GM23248 (cell line): ENCODE data around the gene CRACDL. TPM values are rescaled to one million over a fixed set of nuclear protein-coding genes. Genes with fewer than 3 reads are reported as not detected.

Experiments
- DNase-seq: peaks from one replicate; pipeline ENCODE4 v3.0.0-alpha.2; 2015
- H2AFZ ChIP-seq: fragments of 200-600 bp; sonication (generic); 2 replicates; pipeline ENCODE4 v1.6.1; 2016; ENCODE audit warnings: antibody characterized with exemption
- H3F3A ChIP-seq: fragments of 200-600 bp; sonication (generic); 2 replicates; pipeline ENCODE4 v1.6.1; 2016; ENCODE audit warnings: mild to moderate bottlenecking, antibody characterized with exemption, mixed run types; ENCODE audit not compliant: insufficient read depth
- H3K27ac ChIP-seq: fragments of 200-600 bp; sonication (generic); 2 replicates; pipeline ENCODE4 v1.5.1; 2016; ENCODE audit warnings: mild to moderate bottlenecking
- H3K27me3 ChIP-seq: fragments of 200-600 bp; sonication (generic); replicated peaks from 2 replicates; pipeline ENCODE4 v1.6.1; 2016; ENCODE audit warnings: mild to moderate bottlenecking; ENCODE audit not compliant: insufficient read depth
- H3K36me3 ChIP-seq: fragments of 200-600 bp; sonication (generic); 2 replicates; pipeline ENCODE4 v1.6.1; 2016; ENCODE audit warnings: low read depth, mild to moderate bottlenecking
- H3K4me1 ChIP-seq: fragments of 200-600 bp; sonication (generic); 2 replicates; pipeline ENCODE4 v1.6.1; 2016; ENCODE audit warnings: mild to moderate bottlenecking; ENCODE audit not compliant: insufficient read depth
- H3K4me2 ChIP-seq: fragments of 200-600 bp; sonication (generic); one replicate; pipeline ENCODE4 v1.6.1; 2016; ENCODE audit warnings: mild to moderate bottlenecking; ENCODE audit not compliant: unreplicated experiment
- H3K4me3 ChIP-seq: fragments of 200-600 bp; sonication (generic); 2 replicates; pipeline ENCODE4 v1.5.1; 2016; ENCODE audit warnings: mild to moderate bottlenecking
- H3K79me2 ChIP-seq: fragments of 200-600 bp; sonication (generic); 2 replicates; pipeline ENCODE4 v1.6.1; 2016; ENCODE audit warnings: mild to moderate bottlenecking; ENCODE audit not compliant: insufficient read depth
- H3K9ac ChIP-seq: fragments of 200-600 bp; sonication (generic); 2 replicates; pipeline ENCODE4 v1.6.1; 2016; ENCODE audit warnings: mild to moderate bottlenecking
- H3K9me2 ChIP-seq: fragments of 200-600 bp; sonication (generic); 2 replicates; pipeline ENCODE4 v1.6.1; 2016; ENCODE audit warnings: mixed run types, mild to moderate bottlenecking, moderate library complexity; ENCODE audit not compliant: insufficient read depth
- H3K9me3 ChIP-seq: fragments of 200-600 bp; sonication (generic); one replicate; pipeline ENCODE4 v1.6.1; 2017; ENCODE audit warnings: low read depth
- H4K20me1 ChIP-seq: fragments of 200-600 bp; sonication (generic); 2 replicates; pipeline ENCODE4 v1.6.0; 2016; ENCODE audit not compliant: insufficient read depth
- EZH2 ChIP-seq: fragments of 200-600 bp; sonication (generic); IDR thresholded peaks from 2 replicates; pipeline ENCODE4 v1.6.1; 2018; ENCODE audit warnings: antibody characterized with exemption, mild to moderate bottlenecking; ENCODE audit not compliant: insufficient read depth, poor library complexity, severe bottlenecking
- EZH2phosphoT487 ChIP-seq: fragments of 200-600 bp; sonication (generic); IDR thresholded peaks from 2 replicates; pipeline ENCODE4 v1.6.1; 2018; ENCODE audit warnings: antibody characterized with exemption, moderate library complexity, mild to moderate bottlenecking, low read depth; ENCODE audit not compliant: insufficient read depth
- WGBS, 2 experiments: methylation state at CpG; one replicate each; pipeline ENCODE4 v1.1.6; 2015 to 2017; ENCODE audit warnings: low lambda C conversion rate in 2 of 2, low coverage in 1 of 2; ENCODE audit errors: missing lambda C conversion rate in 2 of 2; 5-methylcytosine and 5-hydroxymethylcytosine counted together
- in situ Hi-C: fragments of 300-500 bp; cut with MboI; formaldehyde crosslinking; loops from 2 replicates; pipeline ENCODE4 v1.15.0; 2020
- polyA plus RNA-seq: library from polyadenylated mRNA; unstranded; fragments of >200 nt; fragmentation: Nextera tagmentation; extraction: Ambion mirVana; gene quantifications from 2 replicates; pipeline ENCODE4 v1.2.1, GENCODE V29; 2016
- total RNA-seq: library from RNA; depleted of rRNA; stranded (reverse); fragments of >200 nt; shearing (Covaris generic); gene quantifications from 2 replicates; pipeline ENCODE4 v1.2.3, GENCODE V29; 2014

Gene CRACDL
- total and polyA plus RNA-seq, 2 experiments from 2014 or later: not detected

DNA sequence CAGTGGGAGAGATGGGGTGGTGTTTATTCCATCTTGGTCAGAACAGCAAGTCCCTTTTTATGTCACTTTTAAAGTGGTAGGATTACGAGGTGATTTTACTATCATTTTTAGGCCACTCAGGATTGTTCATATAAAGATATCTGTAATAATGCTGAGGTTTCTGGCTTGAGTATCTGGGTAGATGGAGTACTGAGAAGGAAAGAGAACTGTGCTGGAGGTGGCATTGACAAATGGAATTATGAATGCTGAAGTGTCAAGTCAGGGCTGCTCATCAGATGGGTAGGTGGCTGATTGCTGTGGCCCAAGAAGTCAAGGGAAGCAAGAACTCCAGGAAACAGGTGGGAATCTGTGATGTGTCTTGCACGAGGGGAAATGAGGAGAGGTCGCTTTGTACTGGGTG is 119.7 kb downstream of the CRACDL start:
- in situ Hi-C loops: no loop called here
- Histone ChIP-seq H3K79me2 (no peaks in the 10 kb centered on the region), H3K9me2 (no peaks in the 10 kb centered on the region), H3F3A (no peaks in the 10 kb centered on the region), H3K27ac (no peak overlapping the region), H2AFZ (no peak overlapping the region), H3K36me3 (no peaks in the 10 kb centered on the region), H3K4me2 (no peak overlapping the region), H4K20me1 (no peaks in the 10 kb centered on the region), H3K4me3 (no peak overlapping the region), H3K4me1 (no peaks in the 10 kb centered on the region), H3K9ac (no peak overlapping the region), H3K27me3 (peaks cover 19% of the 10 kb centered on the region), H3K9me3 (no peaks in the 10 kb centered on the region)
- TF ChIP-seq EZH2phosphoT487 (no peak), EZH2 (no peak)
- no peak for DNase-seq
- whole genome bisulfite sequencing, 2 experiments: 28 to 29% methylated on average over 3 of the region's 3 CpGs

DNA sequence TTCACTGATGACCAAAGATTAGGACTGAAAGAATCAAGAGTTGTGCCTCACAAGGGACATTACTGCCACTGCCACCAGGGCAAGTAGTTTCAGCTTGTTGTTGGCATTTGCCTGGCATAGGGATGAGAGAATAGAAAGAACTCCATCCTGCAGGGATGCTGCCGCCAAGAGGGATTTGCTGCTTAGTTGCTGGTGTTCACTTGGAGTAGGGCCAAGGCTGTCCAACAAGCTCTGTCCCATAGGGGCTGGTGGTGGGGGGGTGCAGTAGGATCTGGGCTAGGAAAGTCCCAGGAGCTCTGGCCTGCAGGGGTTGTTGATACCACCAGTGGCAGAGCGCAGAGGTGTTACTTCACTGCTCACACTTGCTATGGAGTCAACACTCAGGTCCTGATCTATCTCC is 120.2 kb downstream of the CRACDL start:
- Histone ChIP-seq H3K4me2 (no peak overlapping the region), H3K36me3 (no peaks in the 10 kb centered on the region), H4K20me1 (no peaks in the 10 kb centered on the region), H3K79me2 (no peaks in the 10 kb centered on the region), H3K27ac (no peak overlapping the region), H3K27me3 (peaks cover 19% of the 10 kb centered on the region), H3K4me1 (no peaks in the 10 kb centered on the region), H3K9me3 (no peaks in the 10 kb centered on the region), H3K9me2 (no peaks in the 10 kb centered on the region), H3K9ac (no peak overlapping the region), H3F3A (no peaks in the 10 kb centered on the region), H2AFZ (no peak overlapping the region), H3K4me3 (no peak overlapping the region)
- 84% methylated on average over 2 of the region's 2 CpGs for WGBS, 2 experiments
- no peak for DNase-seq
- in situ Hi-C loops: no loop called here
- TF ChIP-seq EZH2phosphoT487: no peak
- TF ChIP-seq EZH2: no peak

DNA sequence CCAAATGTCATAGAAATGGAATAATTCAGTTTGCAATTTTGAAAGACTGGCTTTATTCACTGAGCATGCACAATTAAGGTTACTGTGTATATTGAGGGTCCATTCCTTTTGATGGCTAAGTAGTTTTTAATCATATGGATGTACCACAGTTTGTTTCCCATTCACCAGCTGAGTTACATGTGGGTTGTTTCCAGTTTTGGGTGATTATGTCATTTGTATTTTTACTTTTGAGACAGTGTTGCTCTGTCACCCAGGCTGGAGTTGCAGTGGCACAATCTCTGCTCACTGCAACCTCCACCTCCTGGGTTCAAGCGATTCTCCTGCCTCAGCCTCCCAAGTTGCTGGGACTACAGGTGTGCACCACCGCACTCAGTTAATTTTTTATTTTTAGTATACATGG is 124.3 kb downstream of the CRACDL start:
- in situ Hi-C loops: no loop called here
- 82 to 89% methylated on average over 2 of the region's 2 CpGs for WGBS, 2 experiments
- no peak overlapping the region for H3K4me2 ChIP-seq

DNA sequence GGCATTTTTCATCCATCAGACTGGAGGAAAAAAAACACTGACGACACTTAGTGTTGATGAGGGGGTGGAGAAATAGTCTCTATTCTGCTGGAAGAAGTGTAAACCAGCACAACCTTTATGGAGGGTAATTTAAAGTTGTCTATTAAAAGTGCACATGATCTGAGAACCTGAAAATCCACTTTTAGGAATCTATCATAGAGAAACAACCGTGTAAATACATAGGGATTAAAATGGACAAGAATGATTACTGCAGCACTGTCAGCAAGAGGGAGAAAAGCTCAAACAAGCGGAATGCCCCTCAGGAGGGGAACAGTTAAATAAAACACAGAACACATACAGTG is 125.5 kb downstream of the CRACDL start:
- Histone ChIP-seq H3K79me2 (no peaks in the 10 kb centered on the region), H2AFZ (no peak overlapping the region), H3K9me3 (no peaks in the 10 kb centered on the region), H3F3A (no peaks in the 10 kb centered on the region), H3K9me2 (no peaks in the 10 kb centered on the region), H3K4me1 (no peaks in the 10 kb centered on the region), H3K27ac (no peak overlapping the region), H4K20me1 (no peaks in the 10 kb centered on the region), H3K27me3 (peaks cover 10% of the 10 kb centered on the region), H3K4me2 (no peak overlapping the region), H3K9ac (no peak overlapping the region), H3K4me3 (no peak overlapping the region), H3K36me3 (no peaks in the 10 kb centered on the region)
- 22 to 23% methylated on average over 3 of the region's 3 CpGs for WGBS, 2 experiments
- no peak for DNase-seq
- TF ChIP-seq EZH2phosphoT487 (no peak), EZH2 (no peak)
- in situ Hi-C loops: no loop called here

More for the DNA sequence above, 124.3 kb downstream of the CRACDL start:
- Histone ChIP-seq H3K27ac (no peak overlapping the region), H3K36me3 (no peaks in the 10 kb centered on the region), H4K20me1 (no peaks in the 10 kb centered on the region), H3K4me1 (no peaks in the 10 kb centered on the region), H3F3A (no peaks in the 10 kb centered on the region), H3K9ac (no peak overlapping the region), H3K27me3 (peaks cover 10% of the 10 kb centered on the region), H2AFZ (no peak overlapping the region), H3K9me3 (no peaks in the 10 kb centered on the region), H3K4me3 (no peak overlapping the region), H3K79me2 (no peaks in the 10 kb centered on the region), H3K9me2 (no peaks in the 10 kb centered on the region)
- DNase-seq: no peak
- TF ChIP-seq EZH2 (no peak), EZH2phosphoT487 (no peak)

DNA sequence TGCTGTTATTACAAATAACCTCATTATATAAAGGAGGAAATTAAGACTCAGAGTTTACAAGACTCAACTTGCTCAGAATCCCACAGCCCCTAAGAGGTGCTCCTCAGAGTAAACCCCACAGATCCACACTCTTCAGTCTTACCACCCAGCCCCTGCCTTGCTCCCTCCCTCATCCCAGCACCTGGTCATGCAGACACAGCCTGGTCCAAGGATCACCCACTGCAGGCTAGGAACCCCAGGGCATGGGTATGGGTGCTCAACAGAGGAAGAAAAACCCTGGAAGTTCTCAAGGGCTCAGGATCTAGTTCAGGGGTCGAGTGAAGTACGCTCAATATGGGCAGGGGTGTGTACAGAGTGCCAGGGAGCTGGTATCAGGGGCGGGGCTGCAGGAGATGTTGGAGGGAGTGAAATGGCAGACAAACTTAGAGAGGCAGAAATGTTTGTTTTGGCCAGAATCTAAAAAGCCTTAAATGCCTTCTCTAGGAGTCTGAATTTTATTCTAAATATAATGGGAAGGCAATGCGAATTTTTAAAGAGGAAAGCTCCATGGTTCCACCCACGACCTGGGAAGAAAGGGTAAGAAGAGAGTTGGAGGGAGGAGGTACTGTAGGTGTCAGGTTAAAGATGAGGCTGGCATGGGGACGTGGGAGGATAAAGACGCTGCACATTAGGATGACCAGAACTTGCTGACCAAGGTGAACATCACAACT is 126.0 kb downstream of the CRACDL start:
- no peak overlapping the region for H2AFZ ChIP-seq
- no peaks in the 10 kb centered on the region for H4K20me1 ChIP-seq
- H3K36me3 ChIP-seq: no peaks in the 10 kb centered on the region
- in situ Hi-C loops: no loop called here
- no peak for TF ChIP-seq EZH2
- no peak for TF ChIP-seq EZH2phosphoT487
- no peak overlapping the region for H3K4me2 ChIP-seq
- no peaks in the 10 kb centered on the region for H3K4me1 ChIP-seq
- peaks cover 10% of the 10 kb centered on the region for H3K27me3 ChIP-seq
- WGBS, 2 experiments: 44% methylated on average over 7 of the region's 7 CpGs
- no peaks in the 10 kb centered on the region for H3K79me2 ChIP-seq
- H3K9me2 ChIP-seq: no peaks in the 10 kb centered on the region
- no peak for DNase-seq
- no peaks in the 10 kb centered on the region for H3K9me3 ChIP-seq
- H3F3A ChIP-seq: no peaks in the 10 kb centered on the region
- H3K9ac ChIP-seq: no peak overlapping the region
- no peak overlapping the region for H3K27ac ChIP-seq
- H3K4me3 ChIP-seq: no peak overlapping the region
